ENCODE results near the gene PZP.
"Not testable (repeated sequence)": the region's sequence is repeated elsewhere in the genome, so short reads cannot be mapped to it uniquely, and the experiment has no call there.

PZP gene

DNA sequence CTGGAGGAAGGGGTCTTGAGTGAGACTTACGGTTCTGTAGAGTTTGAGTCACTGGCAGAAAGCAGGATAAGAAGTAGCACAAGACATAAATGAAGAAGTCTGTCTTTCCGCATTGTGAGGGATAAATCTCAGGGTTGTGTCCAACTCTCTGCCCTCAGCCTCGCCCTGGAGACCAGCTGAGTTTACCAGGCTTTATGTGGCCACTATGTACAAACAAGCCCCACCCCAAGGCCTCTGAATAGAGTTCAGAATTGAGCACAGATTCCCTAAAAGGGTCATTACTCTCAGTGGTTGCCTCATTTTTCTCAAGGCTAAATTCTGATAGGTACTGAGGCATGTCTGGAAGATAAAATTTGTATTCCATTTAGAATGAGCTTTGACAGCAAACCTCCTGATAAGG, at the start of gene PZP:
Gene PZP (minus strand): TSS at position 167 of the 400 bp plus-strand sequence. CDS start 54 bp downstream, at position 113.
- no peak for DNase-seq

DNA sequence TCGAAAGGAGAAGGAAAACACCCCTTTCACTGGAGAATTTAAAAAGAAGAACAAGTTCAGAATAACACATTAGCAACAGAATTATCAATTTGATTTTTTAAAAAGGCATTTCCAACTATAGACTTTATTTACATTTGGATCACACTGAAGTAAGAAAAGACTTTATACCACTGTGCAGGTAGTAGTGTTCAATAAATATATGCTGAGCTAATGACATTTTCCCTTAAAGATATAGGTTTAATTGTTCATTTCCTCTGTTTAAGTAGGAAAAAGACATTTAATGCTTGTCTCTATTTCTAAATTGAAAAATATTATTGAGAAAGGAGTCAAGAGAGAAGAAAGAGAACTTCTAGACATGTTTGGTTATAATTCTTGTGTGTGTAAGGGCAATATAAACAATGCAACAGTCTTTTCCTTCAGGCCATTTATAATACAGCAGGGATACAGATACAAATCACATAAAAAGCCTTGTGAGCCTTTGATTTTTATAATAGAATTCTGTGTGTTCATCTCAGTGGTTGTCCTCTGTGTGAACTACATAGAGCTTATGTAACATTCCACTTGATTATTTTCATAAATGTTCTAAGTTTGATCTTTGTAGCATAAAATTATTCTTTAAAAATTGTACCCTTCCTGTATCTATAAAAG, 48.7 kb upstream of the PZP start:
- DNase-seq, result no peak

DNA sequence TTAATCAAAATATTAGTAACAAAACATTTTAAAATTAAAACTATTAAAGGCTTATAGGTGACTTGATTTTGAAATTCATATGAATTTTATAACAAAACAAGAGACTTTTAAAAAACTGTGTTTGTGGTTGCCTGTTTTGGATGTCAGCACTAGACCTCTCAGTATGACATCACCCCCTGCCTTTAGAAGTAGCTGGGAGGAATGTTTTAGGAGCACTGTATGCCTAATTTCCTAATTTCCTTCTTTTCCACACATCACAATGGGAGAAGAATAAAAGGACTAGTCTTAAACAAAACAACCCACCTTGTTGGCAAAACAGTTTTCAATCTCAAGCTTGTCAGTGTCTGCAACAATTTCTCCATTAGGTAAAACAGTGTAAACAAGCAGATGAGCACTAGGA, 48.1 kb upstream of the PZP start:
- no peak for DNase-seq

DNA sequence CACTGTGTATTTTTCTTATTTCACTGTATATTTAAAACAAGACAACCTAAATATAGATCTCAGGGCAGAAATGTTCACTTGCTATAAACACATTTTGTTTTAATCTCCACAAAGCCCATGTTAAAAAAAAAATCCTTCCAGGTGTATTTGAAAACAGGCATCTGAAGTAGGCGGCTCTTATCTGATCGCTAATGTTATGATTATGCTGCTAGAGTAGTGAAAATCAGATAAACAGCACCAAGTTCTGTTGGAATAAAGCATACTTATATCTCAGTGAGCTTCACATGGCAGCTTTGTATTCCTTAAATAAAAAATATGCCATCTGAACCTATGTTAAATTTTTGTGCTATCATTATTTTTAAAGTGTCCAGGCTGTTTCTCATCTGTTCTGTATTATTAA, 47.6 kb upstream of the PZP start:
- DNase-seq, result no peak

DNA sequence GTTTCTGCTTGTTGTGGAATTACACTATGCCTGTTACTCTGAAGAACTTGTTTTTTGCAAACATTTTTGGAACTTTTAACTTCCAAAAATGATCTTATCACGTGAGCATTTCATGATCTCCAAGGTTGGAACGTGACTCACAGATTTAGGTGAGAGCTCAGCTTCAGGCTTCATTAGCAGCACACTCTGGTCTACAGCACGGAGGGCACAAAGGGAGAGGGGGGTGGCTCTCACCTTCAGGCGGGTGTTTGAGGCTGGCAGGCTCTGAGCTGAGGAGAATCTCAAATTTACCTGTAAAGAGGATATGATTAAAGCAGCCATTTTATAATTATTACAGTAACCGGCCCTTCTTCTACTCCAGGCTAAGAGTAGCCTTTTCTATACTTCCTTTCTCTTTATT, 45.3 kb upstream of the PZP start:
- no peak for DNase-seq

DNA sequence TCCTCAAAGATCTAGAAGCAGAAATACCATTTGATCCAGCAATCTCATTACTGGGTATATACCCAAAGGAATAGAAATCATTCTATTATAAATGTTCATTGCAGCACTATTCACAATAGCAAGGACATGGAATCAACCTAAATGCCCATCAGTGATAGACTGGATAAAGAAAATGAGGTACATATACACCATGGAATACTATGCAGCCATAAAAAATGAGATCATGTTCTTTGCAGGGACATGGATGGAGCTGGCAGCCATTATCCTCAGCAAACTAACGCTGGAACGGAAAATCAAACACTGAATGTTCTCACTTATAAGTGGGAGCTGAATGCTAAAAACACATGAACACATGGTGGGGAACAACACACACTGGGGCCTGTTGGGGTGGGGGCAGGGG, 44.6 kb upstream of the PZP start:
- DNase-seq, result not testable (repeated sequence)

DNA sequence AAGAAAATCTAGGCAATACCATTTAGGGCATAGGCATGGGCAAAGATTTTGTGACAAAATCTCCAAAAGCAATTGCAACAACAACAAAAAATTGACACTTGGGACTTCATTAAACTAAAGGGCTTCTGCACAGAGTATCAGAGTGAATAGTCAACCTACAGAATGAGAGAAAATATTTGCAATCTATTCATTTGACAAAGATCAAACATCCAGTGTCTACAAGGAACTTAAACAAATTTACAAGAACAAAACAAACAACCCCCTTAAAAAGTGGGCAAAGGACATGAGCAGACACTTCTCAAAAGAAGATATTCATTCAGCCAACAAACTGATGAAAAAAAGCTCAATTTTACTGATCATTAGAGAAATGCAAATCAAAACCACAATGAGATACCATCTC, 44.1 kb upstream of the PZP start:
- no peak for DNase-seq

DNA sequence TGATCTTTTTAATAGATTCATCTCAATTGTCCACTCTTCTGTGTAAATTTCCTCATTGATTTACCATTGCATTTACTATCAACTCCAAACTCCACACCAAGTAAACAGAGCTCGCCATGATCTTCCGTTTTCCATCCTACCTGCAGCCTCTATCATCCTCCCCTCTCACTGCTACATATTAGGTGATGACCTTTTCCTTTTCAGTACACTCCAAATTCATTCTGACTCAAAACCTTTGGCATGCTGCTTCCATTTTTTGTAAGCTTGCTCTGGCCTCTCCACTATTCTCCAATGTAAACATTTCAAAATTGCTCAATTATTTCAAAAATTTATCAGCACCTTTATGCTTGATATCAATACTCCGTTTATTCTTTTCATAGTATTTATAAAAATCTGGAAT, 40.2 kb upstream of the PZP start:
- no peak for DNase-seq

DNA sequence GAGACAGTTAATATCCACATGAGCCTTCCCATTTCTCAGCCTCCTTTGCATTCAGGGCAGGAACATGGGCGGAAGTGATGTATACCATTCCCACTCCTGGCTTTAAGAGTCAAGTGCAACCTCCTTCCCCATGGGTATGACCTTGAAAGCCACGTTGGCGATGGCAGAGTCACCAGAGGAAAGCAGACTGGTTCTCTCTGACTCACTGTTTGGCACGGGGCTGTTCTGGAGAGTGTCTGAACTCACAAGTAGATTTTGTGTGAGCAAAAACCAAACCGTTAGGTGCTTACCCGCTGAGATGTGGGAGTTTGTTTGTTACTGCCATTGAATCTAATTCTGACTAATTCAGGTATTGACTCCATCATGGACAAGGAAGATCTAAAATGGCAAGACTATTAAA, 36.7 kb upstream of the PZP start:
- peak in 9 of 58 donors; percentile 5 to 25 (median 10) for DNase-seq

DNA sequence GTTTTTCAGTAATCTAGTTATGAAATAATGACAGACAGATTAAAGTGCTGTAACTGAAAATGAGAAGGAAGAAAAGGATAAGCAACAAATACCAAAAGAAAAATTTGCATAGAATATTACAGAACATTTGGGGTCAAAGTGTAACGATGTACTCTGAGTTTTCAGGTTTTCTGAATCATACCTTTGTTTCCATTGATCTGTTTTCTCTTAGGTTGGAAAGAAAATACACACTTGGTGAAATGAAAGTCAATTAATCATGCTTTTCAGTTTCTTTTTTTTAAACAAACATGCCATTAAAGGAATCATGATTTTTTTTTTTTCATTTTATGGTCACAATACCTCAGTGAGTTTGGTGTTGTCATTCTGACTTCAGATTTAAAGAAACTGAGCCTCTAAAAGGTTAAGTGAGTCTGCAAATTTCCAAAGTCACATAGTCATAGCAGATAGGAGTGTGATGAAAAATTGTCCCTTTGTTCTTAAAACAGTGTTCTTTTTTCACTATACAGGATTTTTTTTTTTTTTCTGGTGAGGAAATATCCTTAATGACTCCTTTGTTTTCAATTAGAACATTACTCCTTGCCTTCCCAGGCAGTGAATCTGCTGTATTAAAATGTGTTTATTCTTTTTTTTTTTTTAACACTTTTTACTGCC, 35.9 kb upstream of the PZP start:
- DNase-seq, result no peak

DNA sequence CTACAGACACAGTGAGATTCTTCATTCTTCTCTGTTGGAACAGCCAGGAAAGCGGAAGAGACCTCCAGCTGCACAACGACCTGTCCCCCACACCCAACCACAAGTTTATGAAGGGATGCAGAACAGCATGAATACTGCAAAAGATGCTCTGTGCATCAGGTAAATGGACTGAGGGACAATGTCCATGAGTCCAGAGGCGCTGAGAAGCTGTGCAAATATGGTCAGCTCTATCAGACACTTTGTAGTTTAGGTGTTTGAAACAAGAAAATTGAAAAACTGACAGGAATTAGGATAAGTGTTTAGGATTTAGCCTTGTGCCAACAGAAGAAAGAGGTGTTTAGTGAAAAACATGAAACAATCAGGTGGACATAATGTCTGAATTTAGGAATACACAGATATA, 33.1 kb upstream of the PZP start:
- no peak for DNase-seq

DNA sequence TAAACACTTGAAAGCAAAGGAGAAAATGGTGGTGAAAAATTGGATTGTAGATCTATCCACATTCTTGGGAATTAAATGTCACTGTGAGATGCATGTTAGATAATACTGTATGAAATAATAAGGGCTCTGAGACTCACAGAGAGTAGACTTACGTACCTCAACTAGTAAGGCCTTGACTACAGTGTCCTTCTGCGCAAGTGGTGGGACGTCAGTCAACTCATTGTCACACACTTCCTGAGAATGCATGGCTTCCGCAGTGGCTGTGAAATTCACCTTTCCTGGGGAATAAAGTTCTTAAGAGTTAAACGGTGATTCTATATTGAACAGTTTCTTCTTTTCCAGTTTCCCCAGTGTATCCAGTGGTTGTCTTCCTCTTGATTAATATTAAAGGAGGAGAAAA, 32.6 kb upstream of the PZP start:
- peak in 4 of 58 donors; percentile 2 to 12 (median 6) for DNase-seq

DNA sequence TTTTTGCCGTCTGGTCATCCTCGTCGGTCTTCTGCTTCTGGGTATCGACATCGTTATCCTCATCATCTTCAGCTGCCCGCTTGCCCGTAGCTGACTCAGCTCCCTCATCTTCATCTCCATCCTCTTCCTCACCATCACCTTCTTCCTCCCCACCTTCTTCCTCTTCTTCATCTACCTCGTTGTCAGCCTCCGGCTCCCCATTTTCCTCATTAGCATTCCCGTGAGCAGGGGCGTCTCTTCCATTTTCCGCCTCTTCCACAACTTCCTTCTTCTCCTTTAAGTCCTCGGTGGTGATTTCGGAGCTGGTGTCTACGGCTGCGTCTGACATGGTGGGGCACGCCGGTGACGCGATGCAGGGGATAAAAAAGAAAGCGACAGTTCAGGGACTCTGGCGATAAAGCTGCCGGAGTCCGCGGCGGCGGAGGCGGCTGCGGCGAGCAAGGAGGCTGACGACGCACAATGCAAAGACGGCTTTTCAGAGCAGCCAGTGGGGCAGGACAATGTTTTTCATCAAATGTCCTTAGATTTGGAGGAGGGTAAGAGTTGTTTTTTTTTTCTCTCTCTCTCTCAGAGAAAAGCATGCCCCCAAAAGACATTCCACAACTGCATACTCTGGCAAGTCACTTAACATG, 31.9 kb upstream of the PZP start:
- DNase-seq, result peak in 16 of 58 donors; percentile 4 to 38 (median 8)

DNA sequence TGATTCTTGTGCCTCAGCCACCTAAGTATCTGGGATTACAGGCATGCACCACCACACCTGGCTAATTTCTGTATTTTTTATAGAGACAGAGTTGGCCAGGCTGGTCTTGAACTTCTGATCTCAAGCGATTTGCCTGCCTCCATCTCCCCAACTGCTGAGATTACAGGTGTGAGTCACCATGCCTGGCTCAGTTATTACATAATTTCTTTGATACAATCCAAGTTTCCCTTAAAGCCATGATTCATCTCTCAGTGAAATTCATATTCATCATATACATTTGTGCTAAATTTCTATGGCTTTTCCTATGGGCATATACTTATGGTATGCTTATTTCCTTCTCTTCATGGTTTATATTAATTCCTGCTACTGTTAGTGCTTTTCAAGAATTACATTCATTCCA, 29.1 kb upstream of the PZP start:
- no peak for DNase-seq

DNA sequence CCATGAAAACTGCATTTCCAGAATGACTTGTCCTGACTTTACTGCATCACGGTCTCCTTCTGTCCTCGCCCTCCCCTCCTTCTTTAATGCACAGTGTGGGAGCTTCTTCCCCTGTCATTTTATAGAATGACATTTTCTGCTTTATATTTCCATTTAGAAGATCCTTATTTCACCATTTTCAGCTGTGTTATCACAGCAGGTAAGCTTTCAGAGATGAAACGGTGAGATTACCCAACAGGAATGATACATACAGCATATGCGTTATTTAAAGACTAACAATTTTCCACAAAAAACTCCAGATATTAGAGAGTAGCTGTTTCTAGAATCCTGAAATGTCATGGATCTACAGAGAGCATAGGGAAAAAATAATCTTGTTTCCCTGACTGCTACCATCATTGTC, 27.3 kb upstream of the PZP start:
- DNase-seq, result no peak

DNA sequence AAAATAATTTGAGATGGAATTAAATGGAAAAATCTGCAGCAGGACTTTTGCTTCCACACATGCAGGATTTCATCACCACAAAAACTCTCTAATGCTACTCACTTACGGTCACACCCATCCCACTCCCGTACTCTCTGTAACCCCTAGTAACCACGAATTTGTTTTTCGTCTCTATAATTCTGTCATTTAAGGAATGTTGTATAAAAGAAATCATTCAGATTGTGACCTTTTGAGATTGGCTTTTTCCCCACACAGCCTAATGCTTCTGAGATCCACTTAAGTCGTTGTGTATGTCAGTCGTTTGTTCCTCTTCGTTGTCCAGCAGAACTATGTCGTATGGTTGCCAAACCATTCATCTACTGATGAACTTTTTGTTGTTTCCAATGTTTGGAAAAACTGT, 19.8 kb upstream of the PZP start:
- no peak for DNase-seq

DNA sequence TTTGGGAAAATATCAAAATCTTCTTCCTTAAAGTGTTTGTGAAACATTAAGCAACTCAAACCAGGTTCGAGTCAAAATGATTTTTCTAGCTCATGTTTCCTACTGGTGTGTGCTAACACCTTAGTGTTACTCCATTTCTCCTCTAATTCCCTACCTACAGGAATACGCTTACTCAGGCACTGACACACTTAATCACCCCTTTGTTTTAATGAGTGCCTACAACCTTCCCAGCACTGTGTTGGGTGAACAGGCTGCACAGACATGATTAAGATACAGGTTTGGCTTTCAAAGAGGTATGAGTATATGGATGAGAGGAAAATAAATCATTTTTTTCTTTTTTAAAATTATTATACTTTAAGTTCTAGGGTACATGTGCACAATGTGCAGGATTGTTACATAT, 15.6 kb upstream of the PZP start:
- DNase-seq, result no peak

DNA sequence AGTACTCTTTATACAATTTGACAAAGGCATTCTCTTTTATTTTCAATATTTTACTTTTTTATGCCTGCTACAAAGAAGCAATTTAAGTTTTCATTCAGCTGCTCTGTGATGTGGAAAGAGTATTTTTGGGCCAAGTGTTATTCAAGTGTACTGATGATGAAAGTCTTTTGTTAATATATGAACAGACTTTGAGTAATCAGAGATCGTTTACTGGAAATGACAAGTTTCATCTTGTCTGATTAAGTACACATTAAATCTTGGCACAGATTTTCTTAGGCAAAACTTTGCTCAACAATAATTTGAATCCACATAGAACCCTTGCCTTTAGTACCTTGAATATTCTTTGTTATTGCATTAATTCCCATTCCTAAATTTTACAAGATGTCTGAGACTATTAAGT, 13.3 kb upstream of the PZP start:
- DNase-seq, result no peak

DNA sequence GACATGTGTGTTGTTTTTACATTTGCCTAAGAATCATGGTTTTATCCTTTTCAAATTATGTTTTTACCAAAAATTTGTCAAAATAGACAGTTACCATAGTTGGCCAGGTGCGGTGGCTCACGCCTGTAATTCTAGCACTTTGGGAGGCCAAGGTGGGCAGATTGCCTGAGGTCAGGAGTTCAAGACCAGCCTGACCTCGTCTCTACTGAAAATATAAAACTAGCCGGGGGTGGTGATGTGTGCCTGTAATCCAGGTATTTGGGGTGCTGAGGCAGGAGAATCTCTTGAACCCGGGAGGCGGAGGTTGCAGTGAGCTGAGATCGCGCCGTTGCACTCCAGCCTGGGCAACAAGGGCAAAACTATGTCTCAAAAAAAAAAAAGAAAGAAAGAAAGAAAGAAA, 12.8 kb upstream of the PZP start:
- not testable (repeated sequence) for DNase-seq

DNA sequence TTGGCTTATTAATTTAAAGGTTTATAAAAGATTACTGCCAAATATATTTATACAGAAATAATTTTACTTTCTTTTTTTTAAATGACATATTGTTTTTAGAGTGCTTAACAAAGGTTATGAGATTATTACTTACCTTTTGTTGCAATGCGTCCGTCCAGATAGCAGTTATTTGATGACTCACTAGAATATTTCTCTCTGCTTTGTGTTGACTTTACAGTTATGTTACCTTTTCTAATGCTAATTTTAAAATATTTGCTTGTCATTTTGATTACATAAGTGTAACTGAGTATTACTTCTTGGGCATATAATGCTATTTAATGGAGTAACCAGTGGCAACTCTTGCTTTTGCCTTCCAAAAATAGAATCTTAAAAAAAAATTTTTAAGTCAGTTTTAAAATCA, 6.3 kb upstream of the PZP start:
- DNase-seq, result no peak

DNA sequence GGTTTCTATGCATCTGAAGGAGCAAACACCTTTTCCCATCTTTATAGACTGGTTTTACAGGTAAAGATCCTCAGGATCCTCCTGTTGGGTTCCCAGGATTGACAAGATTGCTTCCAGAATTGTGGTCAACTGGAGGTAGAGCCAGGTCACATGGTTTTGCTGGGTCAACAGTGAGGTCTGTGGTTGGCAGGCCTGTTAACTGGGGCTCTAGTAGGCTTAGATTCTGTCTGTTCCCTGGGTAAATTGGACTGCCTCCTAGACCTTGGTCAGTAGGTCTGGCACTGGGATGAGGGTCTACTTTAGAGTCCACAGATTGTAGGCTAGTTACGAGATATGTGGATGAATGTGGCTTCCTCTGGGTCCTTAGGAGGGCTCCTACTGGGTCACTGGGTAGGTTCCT, 3.5 kb upstream of the PZP start:
- DNase-seq, result no peak

DNA sequence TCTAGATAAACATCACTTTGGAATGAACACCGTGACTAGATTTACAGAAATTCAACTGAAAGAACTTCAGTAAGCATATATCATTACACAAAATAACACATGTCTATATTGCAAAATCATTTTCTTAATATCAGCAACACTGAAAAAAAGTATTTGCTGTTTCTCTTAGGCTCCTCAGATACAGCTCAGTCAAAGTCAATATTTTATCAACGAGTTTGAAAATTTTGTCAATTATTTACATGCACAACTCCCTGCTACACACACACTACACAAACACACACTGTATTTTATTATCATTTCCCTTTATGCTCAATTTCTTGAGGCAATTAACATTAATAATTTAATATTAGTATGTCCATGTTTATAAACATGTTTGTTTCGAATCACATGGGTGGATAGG, 3.8 kb downstream of the PZP start:
- DNase-seq, result no peak

DNA sequence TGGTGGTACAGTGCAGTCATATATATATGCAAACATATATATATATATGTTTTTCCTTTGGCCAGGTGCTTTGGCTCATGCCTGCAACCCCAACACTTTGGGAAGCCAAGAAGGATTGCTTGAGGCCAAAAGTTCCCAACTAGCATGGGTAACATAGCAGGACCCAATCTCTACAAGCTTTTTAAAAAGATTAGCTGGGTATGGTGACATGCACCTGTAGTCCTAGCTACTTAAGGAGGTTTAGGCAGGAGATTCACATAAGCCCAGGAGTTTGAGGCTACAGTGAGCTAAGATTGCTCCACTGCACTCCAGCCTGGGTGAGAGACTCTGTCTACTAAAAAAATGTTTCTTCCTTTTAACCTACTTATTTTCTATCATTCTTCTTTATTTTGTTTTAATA, 10.2 kb downstream of the PZP start:
- no peak for DNase-seq
